GM18868 (cell line): ENCODE results near the gene SCAF1.

Experiments used
- ATAC-seq: cut with Tn5 transposase; IDR thresholded peaks from one replicate; pipeline ENCODE4 v1.9.1; 2021; ENCODE audit warnings: mild to moderate bottlenecking, moderate library complexity; ENCODE audit not compliant: unreplicated experiment

The SCAF1 gene

GRCh38 chr19:49704888-49705642 lies 63.1 kb downstream of the SCAF1 start:
- no peak for ATAC-seq

- ATAC-seq = no peak
Observed at GRCh38 chr19:49705919-49706318, 63.9 kb downstream of the SCAF1 start.
